Caco-2 (cell line): Measurements from ENCODE around the gene DOCK4. TPM values are rescaled to one million over a fixed set of nuclear protein-coding genes. Genes with fewer than 3 reads are reported as not detected.

Source experiments
- BruUV-seq: library from RNA; stranded (reverse); fragments of 400-500 nt; replicated peaks from 2 replicates; lab custom pipeline; 2021; lab: Mats Ljungman, UMichigan
- CTCF ChIA-PET: fragments of 300-600 bp; sonication (Branson Sonifier 250); formaldehyde crosslinking; loops from one replicate; lab custom pipeline; 2022; ENCODE audit warnings: antibody characterized with exemption; lab: Charles Lee
- POLR2A ChIA-PET: fragments of 300-600 bp; sonication (Branson Sonifier 250); formaldehyde crosslinking; loops from one replicate; lab custom pipeline; 2022; ENCODE audit warnings: antibody characterized with exemption; lab: Charles Lee
- DNase-seq, 2 experiments: peaks; one replicate each; pipeline versions ENCODE4 v3.0.0 to v3.0.0-alpha.2; 2020 to 2022
- H3K27me3 ChIP-seq: replicated peaks from 2 replicates; pipeline ENCODE4 v1.6.0; 2011; ENCODE audit warnings: low read length; ENCODE audit not compliant: control insufficient read depth, insufficient read depth
- H3K36me3 ChIP-seq: 2 replicates; pipeline ENCODE4 v1.5.1; 2011; ENCODE audit warnings: low read length; ENCODE audit not compliant: control insufficient read depth, insufficient read depth
- H3K4me1 ChIP-seq: fragments of 250-450 bp; sonication (Bioruptor Pico); 2 replicates; pipeline ENCODE4 v1.5.1; 2020; ENCODE audit warnings: mild to moderate bottlenecking
- H3K4me3 ChIP-seq: 2 replicates; pipeline ENCODE4 v1.5.1; 2011; ENCODE audit warnings: low read depth, mild to moderate bottlenecking, control low read depth, low read length
- H3K9me3 ChIP-seq: fragments of 250-450 bp; sonication (Bioruptor Pico); 2 replicates; pipeline ENCODE4 v1.5.1; 2020; ENCODE audit warnings: mild to moderate bottlenecking, moderate library complexity
- H3K27ac Mint-ChIP-seq: one replicate; pipeline ENCODE4 v1.8.0; 2022; ENCODE audit warnings: mixed read lengths; ENCODE audit not compliant: unreplicated experiment
- H3K27me3 Mint-ChIP-seq: one replicate; pipeline ENCODE4 v1.8.0; 2022; ENCODE audit warnings: mixed read lengths; ENCODE audit not compliant: insufficient read depth, unreplicated experiment
- H3K36me3 Mint-ChIP-seq: one replicate; pipeline ENCODE4 v1.8.0; 2022; ENCODE audit warnings: mild to moderate bottlenecking, mixed read lengths; ENCODE audit not compliant: insufficient read depth, unreplicated experiment
- H3K4me1 Mint-ChIP-seq: one replicate; pipeline ENCODE4 v1.8.0; 2022; ENCODE audit warnings: low read depth, mixed read lengths; ENCODE audit not compliant: unreplicated experiment
- H3K4me3 Mint-ChIP-seq: one replicate; pipeline ENCODE4 v1.8.0; 2022; ENCODE audit warnings: mild to moderate bottlenecking, moderate library complexity, mixed read lengths; ENCODE audit not compliant: unreplicated experiment
- H3K9me3 Mint-ChIP-seq: one replicate; pipeline ENCODE4 v1.8.0; 2022; ENCODE audit warnings: mixed read lengths; ENCODE audit not compliant: unreplicated experiment
- CTCF ChIP-seq, 2 experiments: fragments of 200-600 bp in 1 of 2; IDR thresholded peaks; 1 replicate in 1 of 2; 2 replicates in 1 of 2; pipeline versions ENCODE4 v1.5.1 to v1.8.0; 2011 to 2022; ENCODE audit warnings: antibody characterized with exemption in 1 of 2, control low read depth in 1 of 2, inconsistent platforms in 1 of 2, low read depth in 1 of 2, low read length in 1 of 2, mild to moderate bottlenecking in 1 of 2, moderate library complexity in 1 of 2; ENCODE audit not compliant: insufficient read depth in 1 of 2, severe bottlenecking in 1 of 2, unreplicated experiment in 1 of 2
- intact Hi-C: fragments of 100-400 bp; cut with micrococcal nuclease; formaldehyde crosslinking; loops from one replicate; pipeline ENCODE4 v1.10.0; 2022; ENCODE audit not compliant: unreplicated experiment
- total RNA-seq: library from RNA; stranded (reverse); gene quantifications from 2 replicates; pipeline ENCODE4 v1.2.3, GENCODE V29; 2022

DOCK4 gene
- total RNA-seq, 1 experiment from 2014 or later = 2.0 TPM

DNA sequence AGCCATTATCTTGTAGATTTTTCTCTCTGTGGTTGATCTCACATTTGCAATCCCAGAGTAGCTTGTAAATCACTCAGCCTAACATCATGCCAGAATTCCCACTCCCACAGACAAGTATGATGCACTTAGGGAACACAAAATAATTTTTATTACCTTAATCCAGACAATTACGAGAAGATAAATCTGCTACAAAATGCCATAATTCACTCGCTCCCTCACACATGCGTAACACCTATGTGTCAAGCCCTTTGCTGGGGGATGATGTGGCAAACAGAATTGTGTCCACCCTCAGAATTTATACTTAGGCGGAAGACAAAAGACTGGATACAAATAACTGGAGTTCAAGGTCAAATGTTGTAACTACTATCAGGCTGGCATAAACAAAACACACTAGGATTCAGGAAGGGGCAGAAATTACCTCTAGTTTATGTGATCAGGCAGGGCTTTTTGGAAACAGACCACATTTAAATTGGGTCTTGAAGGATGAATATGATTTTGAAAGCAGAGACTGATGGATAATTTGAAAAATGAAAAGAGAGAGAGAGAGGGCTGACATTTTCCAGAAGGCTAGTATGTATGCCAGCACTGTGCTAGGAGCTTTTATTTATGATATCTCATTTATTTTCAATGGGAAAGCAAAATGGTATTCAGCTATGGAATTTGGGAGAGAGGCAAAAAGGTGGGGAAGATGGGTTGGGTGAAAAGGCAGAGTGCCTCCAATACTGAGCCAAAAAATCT lies 69.8 kb downstream of the DOCK4 start:
- CTCF ChIA-PET = no interaction called here
- H3K36me3 ChIP-seq = no peaks in the 10 kb centered on the region
- no peaks in the 10 kb centered on the region for H3K27me3 ChIP-seq
- no TSS peak for BruUV-seq
- no peaks in the 10 kb centered on the region for H3K9me3 Mint-ChIP-seq
- no peaks in the 10 kb centered on the region for H3K9me3 ChIP-seq
- no peak overlapping the region for H3K27ac Mint-ChIP-seq
- no peak overlapping the region for H3K4me3 Mint-ChIP-seq
- no peak for TF ChIP-seq CTCF (IDR thresholded peaks at IDR 0.05; ENCODE audit: insufficient read depth in 1 of 2, low read depth in 1 of 2, low read length in 1 of 2, severe bottlenecking in 1 of 2, unreplicated experiment in 1 of 2)
- H3K4me1 Mint-ChIP-seq = no peaks in the 10 kb centered on the region
- intact Hi-C loops = no loop called here
- H3K27me3 Mint-ChIP-seq = no peaks in the 10 kb centered on the region
- H3K4me1 ChIP-seq = no peaks in the 10 kb centered on the region
- POLR2A ChIA-PET = no interaction called here
- DNase-seq = no peak
- no peaks in the 10 kb centered on the region for H3K36me3 Mint-ChIP-seq
- H3K4me3 ChIP-seq = no peak overlapping the region

GRCh38 chr7:112135815-112136214 lies 70.4 kb downstream of the DOCK4 start:
- Histone ChIP-seq H3K4me1 (no peaks in the 10 kb centered on the region), H3K4me3 (no peak overlapping the region), H3K27me3 (no peaks in the 10 kb centered on the region), H3K9me3 (no peaks in the 10 kb centered on the region), H3K36me3 (no peaks in the 10 kb centered on the region)
- H3K9me3 Mint-ChIP-seq = no peaks in the 10 kb centered on the region
- intact Hi-C loops = loop anchor here (1.0 kb wide), 1 partner anchor 29 kb away; no protein-coding TSS in a partner anchor
- BruUV-seq = no TSS peak
- no peaks in the 10 kb centered on the region for H3K27me3 Mint-ChIP-seq
- H3K36me3 Mint-ChIP-seq = no peaks in the 10 kb centered on the region
- H3K27ac Mint-ChIP-seq = no peak overlapping the region
- DNase-seq = no peak
- CTCF ChIA-PET = no interaction called here
- POLR2A ChIA-PET = no interaction called here
- no peak overlapping the region for H3K4me3 Mint-ChIP-seq
- no peaks in the 10 kb centered on the region for H3K4me1 Mint-ChIP-seq
- no peak for TF ChIP-seq CTCF (IDR thresholded peaks at IDR 0.05; ENCODE audit: insufficient read depth in 1 of 2, low read depth in 1 of 2, low read length in 1 of 2, severe bottlenecking in 1 of 2, unreplicated experiment in 1 of 2)

- H3K4me1 Mint-ChIP-seq = no peaks in the 10 kb centered on the region
Observed at GRCh38 chr7:112134039-112134438, 72.2 kb downstream of the DOCK4 start.

More at GRCh38 chr7:112134039-112134438, 72.2 kb downstream of the DOCK4 start:
- H3K27ac Mint-ChIP-seq = no peak overlapping the region
- ChIA-PET CTCF (no interaction called here), POLR2A (no interaction called here)
- Histone ChIP-seq H3K36me3 (no peaks in the 10 kb centered on the region), H3K4me3 (no peak overlapping the region), H3K9me3 (no peaks in the 10 kb centered on the region), H3K27me3 (no peaks in the 10 kb centered on the region), H3K4me1 (no peaks in the 10 kb centered on the region)
- intact Hi-C loops = no loop called here
- no TSS peak for BruUV-seq
- DNase-seq = no peak
- no peaks in the 10 kb centered on the region for H3K36me3 Mint-ChIP-seq
- TF ChIP-seq CTCF (IDR thresholded peaks at IDR 0.05; ENCODE audit: insufficient read depth in 1 of 2, low read depth in 1 of 2, low read length in 1 of 2, severe bottlenecking in 1 of 2, unreplicated experiment in 1 of 2) = no peak
- no peaks in the 10 kb centered on the region for H3K27me3 Mint-ChIP-seq
- no peaks in the 10 kb centered on the region for H3K9me3 Mint-ChIP-seq
- no peak overlapping the region for H3K4me3 Mint-ChIP-seq
